DOHH2 (cell line): ENCODE results near the gene CEBPE.

Source experiments
- H3F3A ChIP-seq: fragments of 200-600 bp; sonication (generic), shearing (Covaris generic); 2 replicates; pipeline ENCODE4 v1.6.0; 2016; ENCODE audit warnings: antibody characterized with exemption, mild to moderate bottlenecking; ENCODE audit not compliant: control insufficient read depth, insufficient read depth
- H3K27ac ChIP-seq: fragments of 200-600 bp; sonication (generic); 2 replicates; pipeline ENCODE4 v1.5.1; 2014; ENCODE audit warnings: low read depth, mild to moderate bottlenecking, low read length, moderate library complexity
- H3K27me3 ChIP-seq: fragments of 200-600 bp; sonication (generic); 2 replicates; pipeline ENCODE4 v1.6.1; 2014; ENCODE audit warnings: mild to moderate bottlenecking, low read length, mixed read lengths; ENCODE audit not compliant: control insufficient read depth
- H3K36me3 ChIP-seq: fragments of 200-600 bp; sonication (generic); 2 replicates; pipeline ENCODE4 v1.6.1; 2014; ENCODE audit warnings: mild to moderate bottlenecking, low read length, moderate library complexity, mixed read lengths; ENCODE audit not compliant: control insufficient read depth
- H3K4me1 ChIP-seq: fragments of 200-600 bp; sonication (generic); 2 replicates; pipeline ENCODE4 v1.6.1; 2014; ENCODE audit warnings: mild to moderate bottlenecking, low read length, mixed read lengths; ENCODE audit not compliant: control insufficient read depth
- H3K4me2 ChIP-seq: fragments of 200-600 bp; sonication (generic); 2 replicates; pipeline ENCODE4 v1.6.0; 2014; ENCODE audit warnings: mild to moderate bottlenecking, low read length, moderate library complexity
- H3K4me3 ChIP-seq: fragments of 200-600 bp; sonication (generic); 2 replicates; pipeline ENCODE4 v1.5.1; 2014; ENCODE audit warnings: mild to moderate bottlenecking, low read length, mixed read lengths
- H3K79me2 ChIP-seq: fragments of 200-600 bp; sonication (generic); 2 replicates; pipeline ENCODE4 v1.6.1; 2014; ENCODE audit warnings: mild to moderate bottlenecking, low read length, mixed read lengths; ENCODE audit not compliant: control insufficient read depth
- H3K9me2 ChIP-seq: fragments of 200-600 bp; sonication (generic); replicated peaks from 2 replicates; pipeline ENCODE4 v1.6.1; 2014; ENCODE audit warnings: mild to moderate bottlenecking, low read length, mixed read lengths; ENCODE audit not compliant: control insufficient read depth
- H3K9me3 ChIP-seq: fragments of 200-600 bp; sonication (generic); 2 replicates; pipeline ENCODE4 v1.6.1; 2014; ENCODE audit warnings: antibody characterized with exemption, low read length, mixed read lengths; ENCODE audit not compliant: control insufficient read depth, insufficient read depth
- H4K20me1 ChIP-seq: fragments of 200-600 bp; sonication (generic); 2 replicates; pipeline ENCODE4 v1.6.0; 2014; ENCODE audit warnings: low read depth, mild to moderate bottlenecking, antibody characterized with exemption, low read length, moderate library complexity; ENCODE audit not compliant: control insufficient read depth, insufficient read depth
- CTCF ChIP-seq: fragments of 200-600 bp; sonication (generic); IDR thresholded peaks from one replicate; pipeline ENCODE4 v1.5.1; 2014; ENCODE audit warnings: antibody characterized with exemption, mild to moderate bottlenecking, low read depth, low read length; ENCODE audit not compliant: poor library complexity, severe bottlenecking
- EZH2phosphoT487 ChIP-seq: fragments of 200-600 bp; sonication (generic); IDR thresholded peaks from 2 replicates; pipeline ENCODE4 v1.6.1; 2017; ENCODE audit warnings: borderline replicate concordance, mild to moderate bottlenecking, antibody characterized with exemption, low read length, moderate library complexity, mixed read lengths

Gene CEBPE

GRCh38 chr14:23137192-23137812 lies 18.2 kb upstream of the CEBPE start:
- Histone ChIP-seq H3K79me2 (no peaks in the 10 kb centered on the region), H3F3A (no peaks in the 10 kb centered on the region), H3K27ac (no peak overlapping the region), H3K4me1 (peaks cover 7% of the 10 kb centered on the region), H4K20me1 (no peaks in the 10 kb centered on the region), H3K36me3 (no peaks in the 10 kb centered on the region), H3K4me3 (no peak overlapping the region), H3K9me2 (no peaks in the 10 kb centered on the region), H3K9me3 (no peaks in the 10 kb centered on the region), H3K27me3 (0 out of 2 replicates have a peak, but pooled peaks cover 4% of the 10 kb centered on the region), H3K4me2 (no peak overlapping the region)
- no peak for TF ChIP-seq CTCF
- no peak for TF ChIP-seq EZH2phosphoT487

DNA sequence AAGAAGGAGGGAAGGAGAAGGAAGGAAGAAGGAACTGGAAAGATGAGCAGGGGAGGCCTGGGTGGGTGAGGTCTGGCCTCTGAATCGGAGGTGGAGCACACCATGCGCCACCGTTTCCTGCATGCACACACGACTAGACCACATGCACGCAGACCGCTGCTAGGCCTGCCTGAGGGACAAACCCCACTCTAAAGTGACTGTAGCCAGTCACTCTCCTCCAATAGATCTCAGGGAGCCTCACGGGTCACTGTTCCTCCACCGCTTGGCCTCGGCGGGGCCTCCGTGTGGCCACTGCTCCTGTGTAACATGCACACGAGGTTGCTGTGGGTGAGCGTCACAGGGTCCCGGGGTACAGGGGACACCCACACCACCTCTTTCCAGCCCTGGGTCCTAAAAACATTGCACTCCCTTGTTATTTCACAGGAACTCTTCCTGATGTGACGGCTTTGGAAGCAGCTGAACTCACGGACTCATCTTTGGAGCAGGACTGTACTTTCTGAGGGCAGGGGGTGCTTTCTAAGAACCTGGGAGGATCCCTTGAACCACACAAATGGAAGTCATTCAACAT lies 17.6 kb upstream of the CEBPE start:
- no peak for TF ChIP-seq CTCF
- no peak for TF ChIP-seq EZH2phosphoT487
- Histone ChIP-seq H3K9me2 (no peaks in the 10 kb centered on the region), H3K36me3 (no peaks in the 10 kb centered on the region)

DNA sequence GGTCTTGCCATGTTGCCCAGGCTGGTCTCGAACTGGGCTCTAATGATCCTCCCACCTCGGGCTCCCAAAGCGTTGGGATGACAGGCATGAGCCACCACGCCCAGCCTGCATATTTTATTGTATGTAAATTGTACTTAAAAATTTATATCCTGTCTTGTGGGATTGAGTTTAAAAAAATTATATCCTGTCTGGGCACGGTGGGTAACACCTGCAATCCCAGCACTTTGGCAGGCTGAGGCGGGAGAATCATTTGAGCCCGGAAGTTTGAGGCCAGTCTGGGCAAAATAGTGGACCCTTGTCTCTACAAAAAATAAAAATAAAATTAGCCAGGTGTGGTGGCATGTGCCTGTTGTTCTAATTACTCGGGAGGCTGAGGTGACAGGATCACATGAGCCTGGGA lies 13.9 kb upstream of the CEBPE start:
- Histone ChIP-seq H3K27me3 (peaks cover 7% of the 10 kb centered on the region), H3K4me2 (no peak overlapping the region), H3K79me2 (no peaks in the 10 kb centered on the region), H3K4me1 (peaks cover 12% of the 10 kb centered on the region), H3F3A (no peaks in the 10 kb centered on the region), H3K4me3 (no peak overlapping the region), H3K9me2 (no peaks in the 10 kb centered on the region), H3K27ac (no peak overlapping the region), H3K9me3 (no peaks in the 10 kb centered on the region), H4K20me1 (no peaks in the 10 kb centered on the region), H3K36me3 (no peaks in the 10 kb centered on the region)
- no peak for TF ChIP-seq CTCF
- TF ChIP-seq EZH2phosphoT487: no peak

More for the DNA sequence above, 17.6 kb upstream of the CEBPE start:
- Histone ChIP-seq H3K27me3 (0 out of 2 replicates have a peak, but pooled peaks cover 4% of the 10 kb centered on the region), H3K4me2 (no peak overlapping the region), H3K9me3 (no peaks in the 10 kb centered on the region), H3K27ac (no peak overlapping the region), H3K4me1 (peaks cover 7% of the 10 kb centered on the region), H3K79me2 (no peaks in the 10 kb centered on the region), H3F3A (no peaks in the 10 kb centered on the region), H3K4me3 (no peak overlapping the region), H4K20me1 (no peaks in the 10 kb centered on the region)
